OCI-LY7 (cell line): ENCODE data around the gene ABI3.

Source experiments
- EZH2phosphoT487 ChIP-seq: fragments of 200-600 bp; sonication (generic); IDR thresholded peaks from 2 replicates; pipeline ENCODE4 v1.6.1; 2018; ENCODE audit warnings: low read depth, borderline replicate concordance, mild to moderate bottlenecking, mixed run types, antibody characterized with exemption, low read length, moderate library complexity, mixed read lengths
- TF ChIP-seq, protein P1 (sequence below): fragments of 200-600 bp; sonication (generic); conservative IDR thresholded peaks from 2 replicates; pipeline ENCODE4 v1.5.1; 2014; ENCODE audit warnings: mild to moderate bottlenecking, antibody characterized with exemption, low read length, moderate library complexity, mixed read lengths

GRCh38 chr17:49231563-49231894, 21.0 kb downstream of the ABI3 start:
- no peak for TF ChIP-seq EZH2phosphoT487
- TF ChIP-seq, protein P1, sequence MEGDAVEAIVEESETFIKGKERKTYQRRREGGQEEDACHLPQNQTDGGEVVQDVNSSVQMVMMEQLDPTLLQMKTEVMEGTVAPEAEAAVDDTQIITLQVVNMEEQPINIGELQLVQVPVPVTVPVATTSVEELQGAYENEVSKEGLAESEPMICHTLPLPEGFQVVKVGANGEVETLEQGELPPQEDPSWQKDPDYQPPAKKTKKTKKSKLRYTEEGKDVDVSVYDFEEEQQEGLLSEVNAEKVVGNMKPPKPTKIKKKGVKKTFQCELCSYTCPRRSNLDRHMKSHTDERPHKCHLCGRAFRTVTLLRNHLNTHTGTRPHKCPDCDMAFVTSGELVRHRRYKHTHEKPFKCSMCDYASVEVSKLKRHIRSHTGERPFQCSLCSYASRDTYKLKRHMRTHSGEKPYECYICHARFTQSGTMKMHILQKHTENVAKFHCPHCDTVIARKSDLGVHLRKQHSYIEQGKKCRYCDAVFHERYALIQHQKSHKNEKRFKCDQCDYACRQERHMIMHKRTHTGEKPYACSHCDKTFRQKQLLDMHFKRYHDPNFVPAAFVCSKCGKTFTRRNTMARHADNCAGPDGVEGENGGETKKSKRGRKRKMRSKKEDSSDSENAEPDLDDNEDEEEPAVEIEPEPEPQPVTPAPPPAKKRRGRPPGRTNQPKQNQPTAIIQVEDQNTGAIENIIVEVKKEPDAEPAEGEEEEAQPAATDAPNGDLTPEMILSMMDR = no peak
